ENCODE results near the gene PLAU.
"Not testable (repeated sequence)": the region's sequence is repeated elsewhere in the genome, so short reads cannot be mapped to it uniquely, and the experiment has no call there.

The PLAU gene

DNA sequence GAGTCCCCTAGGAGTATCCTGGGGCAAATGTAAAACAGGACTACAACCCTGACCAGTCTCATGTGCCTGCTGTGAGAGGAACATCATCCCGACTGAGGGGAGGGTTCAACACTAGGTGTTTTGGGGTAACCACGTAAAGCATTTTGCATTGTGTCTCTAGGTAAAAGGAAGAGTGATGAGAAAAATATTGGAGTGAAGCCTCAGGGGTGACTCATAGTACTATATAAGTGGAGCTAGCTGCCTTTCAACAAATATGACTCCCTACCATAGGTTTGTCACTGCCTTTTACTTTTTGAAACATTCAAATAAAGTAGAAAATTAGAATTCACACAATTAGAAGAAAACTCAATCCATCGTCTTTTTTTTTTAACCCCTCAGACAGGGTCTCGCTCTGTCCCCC is 34.0 kb upstream of the PLAU start:
- DNase-seq (ENCODE audit: low read depth in 2 of 2) = no peak

- no peak for DNase-seq (ENCODE audit: low read depth in 2 of 2)
Measured at GRCh38 chr10:73877533-73878160, 33.3 kb upstream of the PLAU start.

DNA sequence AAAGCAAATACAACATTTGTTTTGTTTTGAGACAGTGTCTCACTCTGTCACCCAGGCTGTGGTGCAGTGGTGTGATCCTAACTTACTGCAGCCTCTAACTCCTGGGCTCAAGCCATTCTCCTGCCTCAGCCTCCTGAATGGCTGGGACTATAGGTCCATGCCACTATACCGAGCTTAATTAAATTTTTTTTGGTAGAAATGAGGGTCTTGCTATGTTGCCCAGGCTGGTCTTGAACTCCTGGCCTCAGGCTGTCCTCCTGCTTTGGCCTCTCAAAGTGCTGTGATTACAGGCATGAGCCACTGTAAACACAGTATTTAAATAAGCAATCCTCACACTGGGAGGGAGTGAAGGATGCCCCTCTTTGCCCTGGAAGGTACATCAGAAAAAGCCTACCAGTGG is 32.6 kb upstream of the PLAU start:
- DNase-seq (ENCODE audit: low read depth in 2 of 2) = no peak

DNA sequence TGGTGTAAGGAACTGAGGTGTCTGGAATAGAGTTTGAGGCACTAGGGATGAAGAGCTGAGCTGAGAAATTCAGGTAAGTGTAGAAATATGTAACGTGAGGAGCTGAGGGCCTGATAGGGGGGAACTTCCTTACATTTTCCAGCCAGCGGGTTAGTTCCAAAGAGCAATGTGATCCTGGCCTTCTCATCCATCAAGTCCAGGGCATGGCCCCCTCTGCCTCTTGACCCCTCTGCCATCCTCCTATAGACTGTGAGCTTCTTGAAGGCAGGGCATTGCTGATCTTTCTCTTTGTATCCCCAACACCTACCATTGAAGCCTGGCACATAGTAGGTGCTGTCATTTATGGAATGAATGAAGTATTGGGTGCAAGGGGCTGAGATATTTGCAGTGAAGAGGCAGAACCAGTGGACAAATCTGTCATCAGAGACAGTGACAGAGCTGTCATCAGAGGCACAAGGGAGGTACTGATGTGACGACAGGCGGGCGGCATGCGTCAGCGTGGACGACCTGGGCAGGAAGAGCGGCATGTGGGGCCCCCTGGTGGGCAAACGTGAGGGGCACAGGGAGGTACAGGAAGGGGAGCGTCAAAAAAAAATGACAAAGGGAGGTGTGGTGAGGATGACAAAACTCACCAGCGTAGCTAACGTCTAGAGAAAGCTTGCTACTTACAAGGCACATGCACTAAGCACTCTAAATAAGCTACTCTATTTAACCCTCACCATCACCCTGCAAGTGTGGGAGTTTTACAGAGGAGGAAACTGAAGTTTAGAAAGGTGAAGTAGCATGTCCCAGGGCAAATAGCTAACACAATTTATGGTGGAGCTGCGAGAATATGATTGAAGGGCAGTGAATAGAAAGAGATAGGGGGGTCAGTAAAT is 31.4 kb upstream of the PLAU start:
- peak; percentile 80 to 85 for DNase-seq (ENCODE audit: low read depth in 2 of 2)

GRCh38 chr10:73881221-73881919 is 29.6 kb upstream of the PLAU start:
- DNase-seq (ENCODE audit: low read depth in 2 of 2) = no peak

- no peak for DNase-seq (ENCODE audit: low read depth in 2 of 2)
Measured at GRCh38 chr10:73884017-73884416, 26.9 kb upstream of the PLAU start.

GRCh38 chr10:73886085-73886529 is 24.8 kb upstream of the PLAU start:
- peak in 1 of 2 donors; percentile 49 for DNase-seq (ENCODE audit: low read depth in 2 of 2)

GRCh38 chr10:73886661-73887293 is 24.2 kb upstream of the PLAU start:
- DNase-seq (ENCODE audit: low read depth in 2 of 2) = no peak

DNA sequence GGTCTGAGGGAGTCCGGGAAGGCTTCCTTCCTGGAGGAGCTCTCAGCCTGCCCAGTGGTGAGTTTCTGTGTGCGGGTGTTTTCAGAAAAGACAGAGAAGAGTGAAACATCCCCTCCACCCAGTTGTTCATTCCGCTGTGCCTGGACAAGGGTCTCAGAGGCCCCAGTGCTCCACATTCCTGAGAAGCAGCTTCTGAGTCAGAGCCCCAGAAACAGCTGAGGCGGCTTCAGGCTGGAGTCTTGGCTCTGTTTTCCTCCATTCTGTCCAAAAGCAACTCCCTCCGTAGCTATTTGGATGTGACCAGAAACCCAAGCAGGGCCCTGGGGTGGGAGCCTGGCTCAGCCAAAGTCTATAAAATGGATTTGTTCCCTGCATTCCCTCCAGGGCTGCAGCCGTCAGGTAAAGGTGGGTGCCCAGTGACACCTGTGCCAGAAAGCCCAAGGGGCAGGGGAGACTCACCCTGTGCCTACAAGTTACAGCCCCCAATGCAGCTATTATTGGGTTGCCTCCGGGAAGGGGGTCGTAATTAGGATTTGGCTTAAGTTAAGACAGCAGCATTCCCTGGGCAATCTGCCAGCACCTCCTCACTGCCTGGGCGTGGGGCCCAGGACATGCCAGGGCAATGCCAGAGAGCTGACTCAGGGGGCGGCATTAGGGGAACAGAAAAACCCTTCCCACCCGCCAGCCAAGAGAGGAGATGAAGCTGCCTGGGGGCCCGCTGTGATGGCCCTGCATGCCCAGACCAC is 23.5 kb upstream of the PLAU start:
- no peak for DNase-seq (ENCODE audit: low read depth in 2 of 2)

DNA sequence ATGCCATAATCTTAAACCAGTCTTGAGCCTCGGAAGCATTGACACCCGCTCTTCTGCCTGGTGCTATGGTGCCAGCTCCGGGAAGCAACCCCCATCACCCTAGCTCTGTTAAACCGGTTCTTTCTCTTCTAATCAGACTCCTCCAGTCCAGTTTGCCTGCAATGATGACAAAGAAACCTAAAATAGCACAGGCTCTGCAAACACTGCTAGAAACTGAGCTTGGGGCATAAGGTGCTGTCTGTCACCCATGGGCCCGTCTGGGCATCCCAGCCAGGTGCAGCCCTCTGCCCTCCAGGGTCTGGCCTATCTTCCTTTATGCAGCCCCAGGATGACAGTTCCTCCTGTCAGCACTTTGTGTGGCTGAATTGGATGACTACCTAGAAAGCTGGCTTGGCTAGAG is 22.4 kb upstream of the PLAU start:
- DNase-seq (ENCODE audit: low read depth in 2 of 2) = no peak

- no peak for DNase-seq (ENCODE audit: low read depth in 2 of 2)
Measured at GRCh38 chr10:73889014-73889413, 21.9 kb upstream of the PLAU start.

DNA sequence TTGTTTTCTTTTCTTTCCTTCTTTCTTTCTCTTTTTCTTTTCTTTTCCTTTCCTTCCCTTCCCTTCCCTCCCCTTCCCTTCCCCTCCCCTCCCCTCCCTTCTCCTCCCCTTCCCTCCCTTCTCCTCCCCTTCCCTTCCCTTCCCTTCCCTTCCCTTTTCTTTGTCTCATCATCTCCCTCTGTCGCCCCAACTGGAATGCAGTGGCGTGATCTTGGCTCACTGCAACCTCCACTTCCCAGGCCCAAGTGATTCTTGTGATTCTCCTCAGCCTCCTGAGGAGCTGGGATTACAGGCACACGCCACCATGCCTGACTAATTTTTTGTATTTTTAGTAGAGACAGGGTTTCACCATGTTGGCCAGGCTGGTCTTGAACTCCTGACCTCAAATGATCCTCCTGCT is 21.5 kb upstream of the PLAU start:
- DNase-seq (ENCODE audit: low read depth in 2 of 2) = not testable (repeated sequence)

- DNase-seq (ENCODE audit: low read depth in 2 of 2) = no peak
Measured at GRCh38 chr10:73890261-73890660, 20.7 kb upstream of the PLAU start.

DNA sequence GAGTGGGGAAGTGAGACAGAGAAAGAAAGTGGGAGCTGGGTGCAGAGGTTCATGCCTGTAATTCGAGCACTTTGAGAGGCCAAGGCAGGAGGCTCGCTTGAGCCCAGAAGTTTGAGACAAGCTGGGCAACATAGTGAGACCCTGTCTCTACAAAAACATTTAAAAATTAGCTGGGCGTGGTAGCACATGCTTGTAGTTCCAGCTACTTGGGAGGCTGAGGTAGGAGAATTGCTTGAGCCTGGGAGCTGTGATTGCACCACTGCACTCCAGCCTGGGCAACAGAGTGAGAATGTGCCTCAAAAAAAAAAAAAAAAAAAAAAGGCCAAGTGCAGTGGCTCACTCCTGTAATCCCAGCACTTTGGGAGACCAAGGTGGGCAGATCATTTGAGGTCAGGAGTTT is 20.1 kb upstream of the PLAU start:
- not testable (repeated sequence) for DNase-seq (ENCODE audit: low read depth in 2 of 2)

- DNase-seq (ENCODE audit: low read depth in 2 of 2) = no peak
Measured at GRCh38 chr10:73891540-73891939, 19.4 kb upstream of the PLAU start.

DNA sequence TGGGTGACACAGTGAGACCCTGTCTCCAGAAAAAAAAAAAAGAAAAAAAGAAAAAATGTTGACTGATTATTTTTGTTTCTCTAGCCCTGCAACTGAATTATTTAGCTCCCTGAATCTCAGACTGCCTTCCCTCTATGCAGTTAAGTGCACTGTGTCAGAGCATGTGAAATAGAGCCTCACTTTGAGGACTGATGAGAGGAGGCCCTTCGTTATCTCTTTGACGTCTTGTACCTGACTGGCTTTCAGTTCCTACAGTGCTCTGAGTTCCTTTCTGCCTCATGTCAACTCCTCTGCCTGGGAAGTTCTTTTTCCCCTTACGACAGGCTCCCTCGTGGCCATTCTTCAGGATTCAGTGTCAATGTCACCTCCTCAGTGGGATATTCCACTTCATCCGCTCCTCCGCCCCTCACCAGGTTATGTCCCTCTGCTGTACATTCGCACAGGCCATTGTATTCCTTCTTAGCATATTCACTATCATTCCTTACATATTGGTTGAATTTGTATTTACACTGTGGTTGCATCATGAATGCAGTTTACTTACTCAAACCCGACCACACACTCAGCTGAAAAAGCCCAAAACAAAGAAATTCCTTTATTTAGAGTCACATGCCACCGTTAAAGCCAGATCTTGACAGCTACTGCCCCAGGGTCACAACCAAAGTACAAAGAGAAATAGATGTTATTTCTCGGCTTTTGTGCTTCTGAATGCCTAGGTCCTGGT is 18.5 kb upstream of the PLAU start:
- DNase-seq (ENCODE audit: low read depth in 2 of 2) = no peak

DNA sequence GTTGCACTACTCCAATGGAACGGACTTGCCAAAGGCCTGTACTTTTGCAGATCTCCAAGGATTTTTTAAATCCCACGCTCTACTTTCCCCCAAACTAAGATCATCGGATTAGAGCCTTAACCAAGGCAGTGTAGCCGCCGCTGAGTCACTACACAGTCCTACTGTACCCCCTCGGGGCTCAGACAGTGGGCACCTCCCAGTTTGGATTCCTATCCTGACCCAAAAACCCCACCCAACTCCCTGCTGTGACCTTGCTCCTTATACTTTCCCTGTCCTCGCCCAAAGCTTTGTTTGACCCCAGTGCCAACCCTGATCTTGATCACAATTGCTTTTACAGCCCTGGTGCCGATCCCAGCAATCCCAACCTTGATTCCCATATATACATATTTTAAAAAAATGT is 17.5 kb upstream of the PLAU start:
- no peak for DNase-seq (ENCODE audit: low read depth in 2 of 2)

DNA sequence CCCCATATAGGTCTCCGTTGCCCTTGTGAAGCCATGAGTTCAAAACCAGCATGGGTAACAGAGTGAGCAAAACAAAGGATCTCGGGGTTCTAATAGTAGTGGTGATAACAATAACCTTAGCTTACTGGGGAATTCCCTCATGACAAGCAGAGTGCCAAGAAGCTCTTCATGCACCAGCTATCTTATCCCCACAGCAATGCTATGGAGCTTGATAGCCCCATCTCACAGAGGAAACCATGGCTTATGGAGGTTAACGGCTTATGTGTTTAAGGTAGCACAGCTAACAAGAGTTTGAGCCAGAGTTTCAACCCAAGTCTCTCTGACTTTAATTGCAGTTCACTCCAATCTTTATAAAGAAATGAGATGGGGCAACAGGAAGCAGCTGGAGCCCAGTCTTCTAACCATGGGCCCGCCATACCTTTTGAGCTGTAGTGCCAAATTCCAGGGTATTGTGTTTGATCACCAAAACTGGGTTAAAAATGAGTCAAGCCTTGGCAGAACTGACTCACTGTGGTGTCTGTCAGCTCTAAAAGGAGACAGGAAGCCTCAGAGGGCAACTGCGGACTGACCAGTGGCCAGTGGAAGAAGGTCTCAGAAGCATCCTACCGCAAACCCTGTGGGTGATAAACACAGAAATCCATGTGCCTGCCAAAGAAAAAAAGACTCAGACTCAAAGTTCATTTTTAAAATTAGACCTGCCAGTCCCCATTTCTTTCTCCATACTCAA is 16.5 kb upstream of the PLAU start:
- DNase-seq (ENCODE audit: low read depth in 2 of 2) = no peak

- not testable (repeated sequence) for DNase-seq (ENCODE audit: low read depth in 2 of 2)
Measured at GRCh38 chr10:73895381-73895780, 15.6 kb upstream of the PLAU start.

GRCh38 chr10:73897693-73898092 is 13.2 kb upstream of the PLAU start:
- DNase-seq (ENCODE audit: low read depth in 2 of 2) = no peak
